Smooth muscle cell (in vitro differentiated cells): ENCODE results near the gene PRAME. TPM values are rescaled to one million over a fixed set of nuclear protein-coding genes. Genes with fewer than 3 reads are reported as not detected.
"Not testable (repeated sequence)": the region's sequence is repeated elsewhere in the genome, so short reads cannot be mapped to it uniquely, and the experiment has no call there.

Experiments used
- DNase-seq: peaks from one replicate; lab custom pipeline; 2025; ENCODE audit not compliant: unreplicated experiment; lab: John Stamatoyannopoulos, UW
- H2AFZ ChIP-seq: fragments of 200-600 bp; sonication (generic); 2 replicates; pipeline ENCODE4 v1.6.0; 2016; ENCODE audit warnings: antibody characterized with exemption, low read depth, mild to moderate bottlenecking
- H3F3A ChIP-seq: fragments of 200-600 bp; sonication (generic); 2 replicates; pipeline ENCODE4 v1.6.0; 2017; ENCODE audit warnings: antibody characterized with exemption, low read depth
- H3K27ac ChIP-seq: fragments of 200-600 bp; sonication (generic); 2 replicates; pipeline ENCODE4 v1.5.1; 2016; ENCODE audit warnings: low read depth, mild to moderate bottlenecking
- H3K27me3 ChIP-seq: fragments of 200-600 bp; sonication (generic); 2 replicates; pipeline ENCODE4 v1.6.1; 2016; ENCODE audit warnings: low read depth, mild to moderate bottlenecking
- H3K36me3 ChIP-seq: fragments of 200-600 bp; sonication (generic); 2 replicates; pipeline ENCODE4 v1.5.1; 2016; ENCODE audit warnings: low read depth
- H3K4me1 ChIP-seq: fragments of 200-600 bp; sonication (generic); 2 replicates; pipeline ENCODE4 v1.5.1; 2016; ENCODE audit warnings: low read depth
- H3K4me2 ChIP-seq: fragments of 200-600 bp; sonication (generic); 2 replicates; pipeline ENCODE4 v1.6.0; 2016; ENCODE audit warnings: mild to moderate bottlenecking
- H3K4me3 ChIP-seq: fragments of 200-600 bp; sonication (generic); 2 replicates; pipeline ENCODE4 v1.5.1; 2016; ENCODE audit warnings: mild to moderate bottlenecking
- H3K79me2 ChIP-seq: fragments of 200-600 bp; sonication (generic); 2 replicates; pipeline ENCODE4 v1.6.0; 2016; ENCODE audit warnings: low read depth, mild to moderate bottlenecking
- H3K9ac ChIP-seq: fragments of 200-600 bp; sonication (generic); 2 replicates; pipeline ENCODE4 v1.6.0; 2016; ENCODE audit warnings: low read depth
- H3K9me3 ChIP-seq: fragments of 200-600 bp; sonication (generic); replicated peaks from 2 replicates; pipeline ENCODE4 v1.5.1; 2016; ENCODE audit warnings: low read depth
- H4K20me1 ChIP-seq: fragments of 200-600 bp; sonication (generic); 2 replicates; pipeline ENCODE4 v1.6.0; 2016; ENCODE audit warnings: low read depth
- CTCF ChIP-seq: fragments of 200-600 bp; sonication (generic); IDR thresholded peaks from 2 replicates; pipeline ENCODE4 v1.5.1; 2017; ENCODE audit warnings: borderline replicate concordance, mild to moderate bottlenecking, antibody characterized with exemption; ENCODE audit not compliant: insufficient read depth, poor library complexity, severe bottlenecking
- WGBS: methylation state at CpG from one replicate; pipeline ENCODE4 v1.1.7; 2016; ENCODE audit warnings: low lambda C conversion rate; 5-methylcytosine and 5-hydroxymethylcytosine counted together
- polyA plus RNA-seq: library from polyadenylated mRNA; unstranded; fragments of >200 nt; fragmentation: Nextera tagmentation; extraction: Ambion mirVana; gene quantifications from 2 replicates; pipeline ENCODE4 v1.2.1, GENCODE V29; 2016
- total RNA-seq: library from RNA; depleted of rRNA; stranded (reverse); fragments of >200 nt; gene quantifications from 2 replicates; pipeline ENCODE4 v1.2.3, GENCODE V29; 2014

PRAME gene
- total RNA-seq (not detected in 2 replicates), polyA plus RNA-seq (not detected in 2 replicates)

GRCh38 chr22:22558972-22559603, at the start of gene PRAME:
Gene PRAME (minus strand): TSS chr22:22559265. CDS start chr22:22556832, 2,433 bp downstream.
- WGBS: 59% methylated on average over 24 of the region's 32 CpGs
- H3K9ac ChIP-seq: no peak within 1 kb of the TSS
- H3K9me3 ChIP-seq: no peaks in the 10 kb centered on the region
- no peak within 1 kb of the TSS for H2AFZ ChIP-seq
- no peak within 1 kb of the TSS for H3K4me2 ChIP-seq
- peaks cover 3% of the 10 kb centered on the region for H3K27me3 ChIP-seq
- H3K79me2 ChIP-seq: no peaks in the 10 kb centered on the region
- H3K4me1 ChIP-seq: no peaks in the 10 kb centered on the region
- peak; percentile 39 for TF ChIP-seq CTCF
- no peak within 1 kb of the TSS for H3K4me3 ChIP-seq
- H4K20me1 ChIP-seq: no peaks in the 10 kb centered on the region
- DNase-seq: no peak
- no peaks in the 10 kb centered on the region for H3F3A ChIP-seq
- H3K27ac ChIP-seq: no peak within 1 kb of the TSS
- no peaks in the 10 kb centered on the region for H3K36me3 ChIP-seq

GRCh38 chr22:22608022-22608421, 49.0 kb upstream of the PRAME start:
- not testable (repeated sequence) for H3K9me3 ChIP-seq, H4K20me1 ChIP-seq, H3K36me3 ChIP-seq, H3K9ac ChIP-seq, H3K4me2 ChIP-seq, H3K27ac ChIP-seq, DNase-seq, H3K79me2 ChIP-seq, H3K4me3 ChIP-seq, H3K4me1 ChIP-seq, H2AFZ ChIP-seq, H3F3A ChIP-seq
- H3K27me3 ChIP-seq: peaks cover 38% of the 10 kb centered on the region
- WGBS: 83% methylated on average over 3 of the region's 3 CpGs

GRCh38 chr22:22605074-22605404, 46.0 kb upstream of the PRAME start:
- H3K27me3 ChIP-seq: peaks cover 27% of the 10 kb centered on the region
- no peaks in the 10 kb centered on the region for H3K9me3 ChIP-seq
- no peaks in the 10 kb centered on the region for H3K36me3 ChIP-seq
- H4K20me1 ChIP-seq: no peaks in the 10 kb centered on the region
- 91% methylated on average over 3 of the region's 3 CpGs for WGBS
- no peak overlapping the region for H3K27ac ChIP-seq
- H3K4me3 ChIP-seq: no peak overlapping the region
- H3K79me2 ChIP-seq: no peaks in the 10 kb centered on the region
- H3K4me2 ChIP-seq: no peak overlapping the region
- TF ChIP-seq CTCF: no peak
- no peak overlapping the region for H2AFZ ChIP-seq
- no peaks in the 10 kb centered on the region for H3F3A ChIP-seq
- no peak for DNase-seq
- H3K4me1 ChIP-seq: no peaks in the 10 kb centered on the region
- no peak overlapping the region for H3K9ac ChIP-seq

GRCh38 chr22:22604326-22605073, 45.4 kb upstream of the PRAME start:
- Histone ChIP-seq H4K20me1 (no peaks in the 10 kb centered on the region), H3K79me2 (no peaks in the 10 kb centered on the region), H3K9ac (no peak overlapping the region), H2AFZ (no peak overlapping the region), H3K9me3 (no peaks in the 10 kb centered on the region), H3K27ac (no peak overlapping the region), H3F3A (no peaks in the 10 kb centered on the region), H3K27me3 (peaks cover 27% of the 10 kb centered on the region), H3K36me3 (no peaks in the 10 kb centered on the region), H3K4me1 (no peaks in the 10 kb centered on the region), H3K4me3 (no peak overlapping the region), H3K4me2 (no peak overlapping the region)
- no peak for DNase-seq
- WGBS: 72% methylated on average over 3 of the region's 3 CpGs
- TF ChIP-seq CTCF: no peak
